ENCODE measurements around the gene OSBP2.
A peak's percentile ranks its signal among the peaks of the same experiment; 100 is the strongest.

OSBP2 gene, protein sequence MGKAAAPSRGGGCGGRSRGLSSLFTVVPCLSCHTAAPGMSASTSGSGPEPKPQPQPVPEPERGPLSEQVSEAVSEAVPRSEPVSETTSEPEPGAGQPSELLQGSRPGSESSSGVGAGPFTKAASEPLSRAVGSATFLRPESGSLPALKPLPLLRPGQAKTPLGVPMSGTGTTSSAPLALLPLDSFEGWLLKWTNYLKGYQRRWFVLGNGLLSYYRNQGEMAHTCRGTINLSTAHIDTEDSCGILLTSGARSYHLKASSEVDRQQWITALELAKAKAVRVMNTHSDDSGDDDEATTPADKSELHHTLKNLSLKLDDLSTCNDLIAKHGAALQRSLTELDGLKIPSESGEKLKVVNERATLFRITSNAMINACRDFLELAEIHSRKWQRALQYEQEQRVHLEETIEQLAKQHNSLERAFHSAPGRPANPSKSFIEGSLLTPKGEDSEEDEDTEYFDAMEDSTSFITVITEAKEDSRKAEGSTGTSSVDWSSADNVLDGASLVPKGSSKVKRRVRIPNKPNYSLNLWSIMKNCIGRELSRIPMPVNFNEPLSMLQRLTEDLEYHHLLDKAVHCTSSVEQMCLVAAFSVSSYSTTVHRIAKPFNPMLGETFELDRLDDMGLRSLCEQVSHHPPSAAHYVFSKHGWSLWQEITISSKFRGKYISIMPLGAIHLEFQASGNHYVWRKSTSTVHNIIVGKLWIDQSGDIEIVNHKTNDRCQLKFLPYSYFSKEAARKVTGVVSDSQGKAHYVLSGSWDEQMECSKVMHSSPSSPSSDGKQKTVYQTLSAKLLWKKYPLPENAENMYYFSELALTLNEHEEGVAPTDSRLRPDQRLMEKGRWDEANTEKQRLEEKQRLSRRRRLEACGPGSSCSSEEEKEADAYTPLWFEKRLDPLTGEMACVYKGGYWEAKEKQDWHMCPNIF

DNA sequence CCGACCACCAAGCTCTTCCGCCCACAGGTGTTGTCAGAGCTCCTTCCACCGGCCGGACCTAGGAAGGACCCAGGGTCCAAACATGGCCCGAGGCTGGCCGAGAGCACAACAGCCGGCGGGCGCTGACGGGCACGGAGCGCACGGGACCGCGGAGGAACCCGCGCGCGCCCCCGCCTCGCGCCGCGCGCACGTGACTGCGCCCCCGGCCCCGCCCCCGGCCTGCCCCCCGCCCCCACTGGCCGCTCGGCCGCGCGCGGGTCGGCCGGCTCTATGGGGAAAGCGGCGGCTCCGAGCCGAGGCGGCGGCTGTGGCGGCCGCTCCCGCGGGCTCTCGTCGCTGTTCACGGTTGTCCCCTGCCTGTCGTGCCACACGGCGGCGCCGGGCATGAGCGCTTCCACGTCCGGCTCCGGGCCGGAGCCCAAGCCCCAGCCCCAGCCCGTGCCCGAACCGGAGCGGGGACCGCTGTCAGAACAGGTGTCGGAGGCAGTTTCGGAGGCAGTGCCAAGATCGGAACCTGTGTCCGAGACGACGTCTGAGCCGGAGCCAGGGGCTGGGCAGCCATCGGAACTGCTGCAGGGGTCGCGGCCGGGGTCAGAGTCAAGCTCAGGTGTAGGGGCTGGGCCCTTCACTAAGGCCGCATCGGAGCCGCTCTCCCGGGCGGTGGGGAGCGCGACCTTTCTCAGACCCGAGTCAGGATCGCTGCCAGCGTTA is at the start of gene OSBP2:
Gene OSBP2, plus strand, starts transcription at position 235 of the 711 bp plus-strand sequence. Its CDS starts 36 bp downstream, at position 271.
- peak in 1 of 2 experiments; percentile 8 for DNase-seq (ENCODE audit: low read depth in 2 of 2)

DNA sequence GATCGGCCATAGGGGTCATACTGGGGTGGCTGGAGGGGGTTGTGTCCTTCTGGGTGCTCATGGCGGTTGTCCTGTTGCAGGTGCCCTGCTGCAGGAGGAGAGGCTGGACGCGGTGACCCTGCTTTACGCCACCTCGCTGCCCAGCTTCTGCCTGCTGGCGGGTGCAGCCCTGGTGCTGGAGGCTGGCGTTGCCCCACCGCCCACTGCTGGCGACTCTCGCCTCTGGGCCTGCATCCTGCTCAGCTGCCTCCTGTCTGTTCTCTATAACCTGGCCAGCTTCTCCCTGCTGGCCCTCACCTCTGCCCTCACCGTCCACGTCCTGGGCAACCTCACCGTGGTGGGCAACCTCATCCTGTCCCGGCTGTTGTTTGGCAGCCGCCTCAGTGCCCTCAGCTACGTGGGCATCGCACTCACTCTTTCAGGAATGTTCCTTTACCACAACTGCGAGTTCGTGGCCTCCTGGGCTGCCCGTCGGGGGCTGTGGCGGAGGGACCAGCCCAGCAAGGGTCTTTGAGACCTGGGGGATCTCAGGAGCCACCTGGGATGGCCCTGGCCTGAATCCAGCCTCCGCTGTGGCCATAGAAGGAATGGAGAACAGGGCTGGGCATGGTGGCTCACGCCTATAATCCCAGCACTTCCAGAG is 48.0 kb upstream of the OSBP2 start:
- no peak for DNase-seq (ENCODE audit: low read depth in 2 of 2)

- DNase-seq (ENCODE audit: low read depth in 2 of 2): no peak
These were observed 47.1 kb upstream of the OSBP2 start for GRCh38 chr22:30647536-30647935.

DNA sequence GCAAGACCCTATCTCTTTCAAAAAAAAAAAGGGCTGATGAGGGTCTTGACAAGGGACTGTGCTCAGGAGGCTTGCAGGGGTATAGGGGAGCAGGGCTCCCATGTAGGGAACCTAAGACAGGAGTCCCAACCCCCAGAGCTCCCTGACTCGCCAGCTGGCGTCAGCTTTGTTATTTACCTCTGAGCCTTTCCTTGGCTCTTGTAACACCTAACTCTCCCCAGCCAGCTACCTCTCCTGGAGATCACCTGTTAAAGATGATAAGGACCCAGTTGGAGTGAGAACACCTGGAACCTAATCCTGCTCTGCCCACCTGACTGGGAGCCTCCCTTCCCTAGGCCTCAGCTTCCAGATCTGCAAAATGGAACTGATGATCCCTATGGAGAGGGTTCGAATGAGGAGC is 45.8 kb upstream of the OSBP2 start:
- no peak for DNase-seq (ENCODE audit: low read depth in 2 of 2)

GRCh38 chr22:30649430-30650007 is 45.2 kb upstream of the OSBP2 start:
- peak; percentile 72 to 84 for DNase-seq (ENCODE audit: low read depth in 2 of 2)

DNA sequence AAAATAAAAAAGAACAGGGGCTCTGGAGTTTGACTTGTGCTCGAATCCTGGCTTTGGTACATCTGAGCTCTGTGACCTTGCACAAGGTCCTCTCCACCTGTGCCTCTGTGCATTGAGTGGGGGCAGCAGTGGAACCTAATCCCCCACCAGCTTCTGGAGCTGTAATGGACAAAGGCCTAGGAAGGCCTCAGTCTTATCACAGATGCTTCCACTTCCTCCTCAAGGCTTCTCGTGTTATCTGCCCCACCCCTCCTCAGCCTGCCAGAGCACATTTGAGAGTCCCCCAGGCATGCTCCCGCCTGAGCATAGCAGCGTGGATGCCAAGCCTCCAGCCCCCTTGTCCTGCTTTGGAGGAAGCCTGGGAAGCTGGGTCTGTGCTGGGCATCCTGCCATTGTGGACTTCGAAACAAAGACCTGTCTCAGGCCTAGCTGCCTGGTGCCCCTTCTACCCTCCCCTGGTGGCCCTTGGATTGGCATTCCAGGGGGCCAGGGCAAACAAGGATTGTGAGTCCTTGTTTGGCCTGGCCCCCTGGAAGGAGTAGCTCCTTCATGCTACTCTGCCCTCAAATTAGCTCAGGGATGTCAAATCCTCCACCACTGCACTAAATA is 44.1 kb upstream of the OSBP2 start:
- DNase-seq (ENCODE audit: low read depth in 2 of 2): no peak

DNA sequence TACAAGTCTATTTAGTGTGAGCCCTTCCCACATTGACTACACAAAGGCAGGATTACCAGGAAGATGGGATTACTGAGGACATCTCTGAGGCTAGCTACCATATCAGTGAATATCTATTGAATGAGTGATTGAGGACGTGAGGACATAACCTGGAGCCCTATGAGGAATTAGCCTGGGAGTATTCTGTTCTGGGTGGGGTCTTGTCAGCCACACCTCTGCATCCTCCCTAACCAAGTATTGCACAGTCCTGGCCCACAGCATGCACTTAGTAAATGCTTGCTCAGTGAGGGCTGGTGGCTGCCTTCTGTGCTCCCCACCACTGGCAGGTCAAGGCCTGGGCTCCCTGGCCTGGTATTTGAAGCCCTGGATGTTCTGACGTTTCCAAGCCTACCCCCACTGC is 41.8 kb upstream of the OSBP2 start:
- no peak for DNase-seq (ENCODE audit: low read depth in 2 of 2)

DNA sequence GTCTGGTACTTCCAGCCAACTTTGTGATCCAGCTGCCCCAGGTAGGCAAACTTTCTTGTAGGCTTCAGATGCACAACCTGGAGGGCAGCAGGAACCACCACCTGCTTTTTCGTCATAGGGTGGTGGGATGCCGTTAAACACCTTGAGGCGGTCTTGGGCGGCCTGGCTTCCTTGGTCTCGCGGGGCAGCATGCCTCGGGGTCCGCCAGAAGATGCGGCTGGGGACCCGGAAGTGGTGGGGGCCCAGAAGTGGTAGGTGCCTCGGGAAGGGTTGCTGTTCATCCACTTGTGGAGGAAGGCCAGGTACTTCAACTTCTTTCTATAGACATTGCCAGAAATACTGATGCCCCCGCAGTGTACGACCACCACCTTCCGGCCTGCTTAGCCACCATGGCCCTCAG is 40.3 kb upstream of the OSBP2 start:
- DNase-seq (ENCODE audit: low read depth in 2 of 2): no peak

- DNase-seq (ENCODE audit: low read depth in 2 of 2): no peak
These were observed 39.1 kb upstream of the OSBP2 start for GRCh38 chr22:30655532-30655931.

- no peak for DNase-seq (ENCODE audit: low read depth in 2 of 2)
These were observed 32.6 kb upstream of the OSBP2 start for GRCh38 chr22:30662040-30662439.

GRCh38 chr22:30664798-30665197 is 29.9 kb upstream of the OSBP2 start:
- no peak for DNase-seq (ENCODE audit: low read depth in 2 of 2)

DNA sequence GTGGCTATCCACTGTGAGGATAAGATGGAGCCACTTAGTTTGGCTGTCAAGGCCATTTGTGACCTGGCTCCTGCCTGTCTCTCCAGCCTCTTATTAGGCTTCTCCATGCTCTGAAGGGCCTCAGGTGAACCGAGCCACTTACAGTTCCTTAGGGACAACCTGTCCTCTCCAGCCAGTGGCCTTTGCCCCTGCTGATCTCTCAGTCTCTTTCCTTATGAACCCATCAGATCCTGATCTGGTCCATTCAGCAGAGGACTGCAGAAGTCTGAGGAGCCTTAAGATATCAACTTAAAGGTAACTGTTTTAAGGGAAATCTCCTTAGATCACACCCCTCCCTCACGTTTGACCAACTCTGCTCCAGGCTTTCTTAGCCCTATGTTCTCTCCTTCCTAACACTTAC is 29.4 kb upstream of the OSBP2 start:
- DNase-seq (ENCODE audit: low read depth in 2 of 2): no peak

- no peak for DNase-seq (ENCODE audit: low read depth in 2 of 2)
These were observed 28.9 kb upstream of the OSBP2 start for GRCh38 chr22:30665786-30666185.

- no peak for DNase-seq (ENCODE audit: low read depth in 2 of 2)
These were observed 27.6 kb upstream of the OSBP2 start for GRCh38 chr22:30667107-30667493.

DNA sequence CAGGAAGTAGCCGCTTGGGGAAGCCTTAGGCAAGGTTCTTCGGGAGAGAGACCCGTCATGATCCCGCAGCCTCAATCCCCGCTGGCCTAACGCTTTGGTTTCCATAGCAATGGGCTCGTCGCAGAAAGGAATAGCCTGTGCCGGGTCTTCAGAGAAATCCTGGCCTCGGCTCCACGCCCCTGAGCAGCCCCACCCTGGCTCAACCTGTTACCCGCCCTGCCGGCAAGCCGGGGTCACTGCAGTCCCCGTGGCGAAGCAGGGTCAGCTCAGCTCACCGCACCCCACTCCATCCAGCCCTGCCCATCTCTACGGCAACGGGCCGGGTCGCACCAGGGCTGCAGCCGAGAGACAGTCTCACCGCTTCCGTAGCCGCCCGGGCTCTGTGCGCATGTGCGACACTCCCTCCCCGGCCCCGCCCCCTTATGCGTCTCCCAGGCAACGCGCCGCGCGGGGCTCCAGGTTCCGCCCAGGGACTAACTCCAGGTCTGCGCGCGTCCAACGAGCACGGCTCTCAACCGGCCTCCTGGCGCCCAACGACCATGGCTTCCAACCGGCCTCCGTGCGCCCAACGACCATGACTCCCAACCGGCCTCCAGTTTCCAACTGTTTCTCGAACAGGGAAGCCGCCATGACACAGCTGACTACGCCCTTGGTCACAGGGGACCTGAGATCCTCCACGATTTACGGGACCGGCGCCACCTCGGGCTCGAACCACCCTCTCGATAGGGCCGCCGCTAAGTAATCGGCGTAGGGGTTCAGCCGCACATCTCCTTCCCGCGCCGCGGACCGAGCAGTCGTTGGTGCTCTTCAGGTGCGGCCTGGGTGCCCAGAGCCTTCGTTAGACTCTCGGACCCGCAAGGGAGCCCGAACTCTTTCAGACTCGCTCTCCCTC is 26.9 kb upstream of the OSBP2 start, which contains the start of gene DUSP18:
Gene DUSP18, minus strand, starts transcription at position 382 of the 892 bp plus-strand sequence. CDS start 3,872 bp downstream, outside the sequence.
- DNase-seq (ENCODE audit: low read depth in 2 of 2): peak; percentile 92

DNA sequence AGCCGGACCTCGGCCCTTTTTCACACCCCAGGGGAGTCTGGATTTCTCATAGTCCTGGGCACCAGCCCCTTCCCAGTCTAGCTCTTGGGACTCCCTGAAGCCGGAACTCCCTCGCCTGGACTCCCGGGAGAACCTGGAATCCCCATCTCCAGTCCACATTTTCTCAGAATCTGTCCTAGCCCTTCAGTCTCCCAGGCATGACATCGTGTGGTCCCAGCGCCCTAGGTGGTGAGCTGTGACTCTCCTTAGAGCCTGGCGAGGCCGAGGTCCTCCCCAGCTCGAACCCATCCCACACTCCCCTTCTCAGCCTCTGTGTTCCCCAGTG is 26.3 kb upstream of the OSBP2 start:
- no peak for DNase-seq (ENCODE audit: low read depth in 2 of 2)

DNA sequence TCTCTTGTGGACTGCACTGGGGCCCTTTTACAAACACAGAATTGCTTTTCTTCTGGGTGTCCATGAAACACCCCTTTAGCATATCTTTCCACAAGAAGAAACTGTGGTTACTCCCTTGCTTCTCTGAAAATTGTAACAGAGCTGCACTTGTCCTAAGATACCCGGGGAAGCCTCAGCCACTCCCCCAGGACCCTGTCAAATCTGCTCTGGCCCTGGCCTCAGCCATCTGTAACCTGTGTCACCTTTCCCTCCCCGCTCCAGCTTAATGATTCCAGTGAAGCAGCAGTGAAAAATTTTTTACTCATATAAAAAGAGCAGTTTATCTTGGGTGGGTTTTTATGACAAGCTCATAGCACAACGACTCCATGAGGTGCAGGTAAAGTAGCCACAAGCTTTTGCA is 23.6 kb upstream of the OSBP2 start:
- DNase-seq (ENCODE audit: low read depth in 2 of 2): no peak

GRCh38 chr22:30673136-30673535 is 21.5 kb upstream of the OSBP2 start:
- DNase-seq (ENCODE audit: low read depth in 2 of 2): no peak

DNA sequence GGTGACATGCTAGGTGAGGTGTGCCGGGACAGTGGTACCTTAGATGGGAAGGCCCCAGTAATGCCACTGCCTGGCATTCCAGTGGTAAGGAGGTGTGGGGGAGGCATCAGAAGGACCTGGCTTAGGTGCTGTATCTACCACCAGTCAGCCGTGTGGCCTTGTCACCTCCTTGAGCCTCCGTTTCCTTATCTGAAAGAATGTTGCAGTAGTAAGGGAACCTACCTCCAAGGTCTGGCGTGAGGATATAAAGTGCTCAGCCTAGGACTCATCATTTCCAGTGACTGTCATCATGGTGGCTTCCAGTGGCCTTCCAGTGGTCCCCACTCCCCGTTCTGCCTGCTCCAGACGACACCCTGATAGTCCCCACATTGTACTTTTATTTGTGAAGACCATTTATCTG is 20.2 kb upstream of the OSBP2 start:
- DNase-seq (ENCODE audit: low read depth in 2 of 2): no peak

- no peak for DNase-seq (ENCODE audit: low read depth in 2 of 2)
These were observed 19.2 kb upstream of the OSBP2 start for GRCh38 chr22:30675436-30675835.

Measured in stimulated activated CD4-positive, alpha-beta T cell treated with anti-CD3 and anti-CD28 coated beads, Interleukin-12 subunit alpha, Interleukin-12 subunit beta, amount 100 ng/mL, for 24 hours (primary cell).